Measurements from ENCODE around the gene SFPQ. TPM values are rescaled to one million over a fixed set of nuclear protein-coding genes. Genes with fewer than 3 reads are reported as not detected.

SFPQ gene, protein sequence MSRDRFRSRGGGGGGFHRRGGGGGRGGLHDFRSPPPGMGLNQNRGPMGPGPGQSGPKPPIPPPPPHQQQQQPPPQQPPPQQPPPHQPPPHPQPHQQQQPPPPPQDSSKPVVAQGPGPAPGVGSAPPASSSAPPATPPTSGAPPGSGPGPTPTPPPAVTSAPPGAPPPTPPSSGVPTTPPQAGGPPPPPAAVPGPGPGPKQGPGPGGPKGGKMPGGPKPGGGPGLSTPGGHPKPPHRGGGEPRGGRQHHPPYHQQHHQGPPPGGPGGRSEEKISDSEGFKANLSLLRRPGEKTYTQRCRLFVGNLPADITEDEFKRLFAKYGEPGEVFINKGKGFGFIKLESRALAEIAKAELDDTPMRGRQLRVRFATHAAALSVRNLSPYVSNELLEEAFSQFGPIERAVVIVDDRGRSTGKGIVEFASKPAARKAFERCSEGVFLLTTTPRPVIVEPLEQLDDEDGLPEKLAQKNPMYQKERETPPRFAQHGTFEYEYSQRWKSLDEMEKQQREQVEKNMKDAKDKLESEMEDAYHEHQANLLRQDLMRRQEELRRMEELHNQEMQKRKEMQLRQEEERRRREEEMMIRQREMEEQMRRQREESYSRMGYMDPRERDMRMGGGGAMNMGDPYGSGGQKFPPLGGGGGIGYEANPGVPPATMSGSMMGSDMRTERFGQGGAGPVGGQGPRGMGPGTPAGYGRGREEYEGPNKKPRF
- 191 to 316 TPM (median 215 TPM) in 5 replicates for total RNA-seq (2022; extraction: Qiagen RNA extraction; ENCODE audit: low read depth)

DNA sequence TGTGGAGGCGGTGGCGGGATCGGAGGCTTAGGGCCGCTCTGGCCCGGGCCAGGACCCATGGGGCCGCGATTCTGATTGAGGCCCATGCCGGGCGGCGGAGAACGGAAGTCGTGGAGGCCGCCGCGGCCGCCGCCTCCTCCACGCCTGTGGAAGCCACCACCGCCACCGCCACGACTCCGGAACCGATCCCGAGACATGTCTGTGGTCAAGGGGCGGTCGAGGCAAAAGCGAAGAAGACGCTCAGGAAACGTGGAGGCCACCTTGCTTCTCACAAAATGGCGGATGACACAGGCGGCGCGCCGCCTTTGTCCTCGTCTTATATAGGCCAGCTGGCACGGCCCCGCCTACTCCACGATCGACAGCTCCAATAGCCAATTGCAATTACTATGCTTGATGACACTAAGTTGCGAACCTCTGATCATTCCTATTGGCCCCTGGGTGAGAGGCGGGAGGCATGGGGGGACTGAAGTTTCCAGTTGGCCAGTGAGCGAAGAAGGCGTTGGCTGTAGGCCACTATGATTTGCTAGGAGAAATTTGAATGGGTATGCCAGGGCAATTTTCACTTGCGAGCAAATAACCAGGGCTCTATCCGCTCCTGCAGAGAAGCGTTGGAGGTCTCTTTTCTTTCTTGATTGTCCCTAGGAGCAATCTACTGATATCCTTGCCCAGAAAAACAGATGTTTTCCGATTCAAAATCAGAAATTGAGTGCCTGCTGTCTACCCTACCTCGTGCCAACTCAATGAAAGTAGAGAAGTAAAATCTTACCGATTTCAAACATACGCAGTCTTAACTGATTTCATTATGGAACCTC lies at the start of gene SFPQ:
Gene SFPQ (minus strand): TSS at position 293 of the 812 bp plus-strand sequence. CDS start 96 bp downstream, at position 197.

Other genes with a start within 250 kb of the SFPQ start
- 14.5 to 19.9 TPM (median 16.7 TPM) in 5 replicates for gene TMEM35B, start 207.8 kb downstream of the SFPQ start, total RNA-seq (2022; extraction: Qiagen RNA extraction; ENCODE audit: low read depth)
- 4.3 to 4.9 TPM (median 4.6 TPM) in 5 replicates for gene ZMYM6, start 161.2 kb downstream of the SFPQ start, total RNA-seq (2022; extraction: Qiagen RNA extraction; ENCODE audit: low read depth)
- 5.5 to 8.5 TPM (median 5.8 TPM) in 5 replicates for gene ZMYM1, start 113.8 kb downstream of the SFPQ start, total RNA-seq (2022; extraction: Qiagen RNA extraction; ENCODE audit: low read depth)
- gene ZMYM4, start 75.6 kb upstream of the SFPQ start, total RNA-seq (2022; extraction: Qiagen RNA extraction; ENCODE audit: low read depth), result 10.8 to 13.6 TPM (median 11.6 TPM) in 5 replicates

All from A549 treated with CpdA at 1 μM for 4 hours (cell line).